Activated CD8-positive, alpha-beta memory T cell treated with anti-CD3 and anti-CD28 coated beads, Interleukin-2, amount 50 U/mL, for 1 hour (primary cell): ENCODE data around the gene CLSTN3.
A peak's percentile ranks its signal among the peaks of the same experiment; 100 is the strongest.

ENCODE experiments used
- DNase-seq: peaks from one replicate; pipeline ENCODE4 v3.0.0-alpha.2; 2020; ENCODE audit errors: extremely low read depth

The CLSTN3 gene

DNA sequence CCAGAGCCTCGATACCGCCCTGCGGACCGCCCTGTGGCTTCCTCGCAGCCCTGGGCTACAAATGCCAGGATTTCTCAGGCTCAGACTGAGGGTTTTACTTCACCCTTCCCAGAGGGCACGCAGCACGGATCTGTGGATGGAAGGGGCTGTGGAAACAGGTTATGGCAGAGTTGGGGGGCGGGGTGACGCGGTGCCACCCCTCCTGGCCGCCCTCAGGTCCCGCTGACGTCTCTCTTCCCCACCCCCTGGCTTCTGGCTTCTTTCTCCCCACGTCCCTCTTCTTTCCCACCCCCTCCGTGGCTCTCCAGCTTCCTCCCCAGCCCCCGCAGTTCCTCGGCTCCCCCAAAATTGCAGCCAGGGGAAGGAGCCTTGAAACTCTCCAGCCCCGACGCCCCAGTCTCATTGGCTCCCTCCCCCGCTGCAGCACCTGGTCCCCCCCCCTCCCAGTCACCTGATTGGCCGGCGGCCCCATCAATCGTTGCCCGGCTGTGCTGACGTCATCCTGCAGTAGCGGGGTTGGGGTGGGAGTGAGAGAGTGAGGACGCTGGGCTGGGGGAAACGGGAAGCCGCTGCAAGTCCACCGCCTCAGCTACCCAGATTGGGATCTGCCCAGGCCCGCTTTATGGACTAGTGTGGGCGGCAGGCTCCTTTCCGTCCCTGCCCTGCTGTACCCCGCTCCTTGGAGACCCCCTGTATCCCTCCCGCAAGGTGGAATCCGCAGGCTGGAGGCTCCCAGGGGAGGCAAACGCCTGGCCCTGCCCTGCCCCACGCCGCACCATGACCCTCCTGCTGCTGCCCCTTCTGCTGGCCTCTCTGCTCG lies at the start of gene CLSTN3:
Gene CLSTN3, plus strand, starts transcription at position 500 of the 820 bp plus-strand sequence. Its CDS starts 278 bp downstream, at position 778.
- peak; percentile 72 for DNase-seq

DNA sequence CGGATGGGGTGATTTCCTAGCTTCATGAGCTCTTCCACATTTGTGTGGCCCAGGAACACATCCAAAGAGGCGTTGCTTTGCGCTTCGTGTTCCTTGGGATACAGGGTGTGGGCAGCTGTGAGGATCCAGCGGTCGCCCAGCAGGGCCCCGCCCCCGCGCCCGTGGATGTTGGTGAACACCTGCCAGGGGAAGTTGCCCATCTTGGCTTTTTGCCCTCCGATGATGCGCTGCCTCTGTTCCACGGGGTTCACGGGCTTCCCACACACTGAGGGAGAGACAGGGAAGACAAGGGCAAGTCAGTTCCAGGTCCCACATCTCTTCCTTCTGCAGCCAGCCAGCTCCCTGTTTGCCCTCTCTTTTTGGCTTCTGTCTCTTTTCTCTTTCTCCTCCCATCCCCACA lies 49.1 kb upstream of the CLSTN3 start:
- DNase-seq = no peak

DNA sequence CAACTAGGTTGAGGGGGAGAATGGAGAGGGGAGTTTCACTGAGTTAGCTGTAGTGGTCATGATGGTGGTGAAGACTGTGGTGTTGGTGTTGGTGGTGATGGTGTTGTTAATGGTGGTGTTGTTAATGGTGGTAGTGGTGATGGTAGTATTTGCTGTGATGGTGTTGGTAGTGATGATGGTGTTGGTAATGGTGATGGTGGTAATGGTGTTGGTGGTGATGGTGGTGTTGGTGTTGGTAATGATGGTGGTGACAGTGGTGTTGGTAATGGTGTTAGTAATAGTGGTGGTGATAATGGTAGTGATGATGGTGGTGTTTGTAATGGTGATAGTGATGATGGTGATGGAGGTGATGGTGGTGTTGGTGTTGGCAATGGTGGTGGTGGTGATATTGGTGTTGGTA lies 47.0 kb upstream of the CLSTN3 start:
- DNase-seq = no peak

DNA sequence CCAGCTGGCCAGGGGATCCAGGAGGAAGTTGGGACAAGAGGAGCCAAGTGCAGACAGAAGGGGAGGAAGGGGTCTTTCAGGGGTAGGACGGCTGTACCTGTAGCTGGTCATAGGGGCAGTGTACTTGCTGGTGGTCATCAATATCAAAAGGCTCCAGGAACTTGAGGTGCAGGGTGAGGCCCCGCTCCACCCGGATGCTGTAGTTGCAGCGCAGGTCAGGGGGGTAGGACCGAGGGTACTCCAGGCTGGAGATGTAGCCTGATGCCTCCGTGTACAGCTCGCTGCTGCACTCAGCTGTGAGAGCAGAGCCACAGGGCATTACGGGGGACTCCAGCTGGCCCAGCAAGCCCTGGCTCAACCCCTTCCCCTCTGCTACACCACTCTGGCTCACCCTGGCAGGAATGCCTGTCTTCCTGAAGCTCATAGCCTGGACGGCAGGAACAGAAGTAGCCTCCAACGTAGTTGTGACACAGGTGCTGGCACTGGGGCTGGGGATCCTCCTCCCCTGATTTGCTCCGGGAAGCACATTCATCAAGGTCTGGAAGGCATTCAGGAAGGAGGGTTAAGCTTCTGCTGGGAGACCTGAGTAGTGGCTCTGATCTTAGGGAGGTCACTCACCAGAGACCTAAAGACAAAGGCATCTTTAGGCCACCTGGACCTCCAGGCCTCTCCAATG lies 40.8 kb upstream of the CLSTN3 start:
- DNase-seq = no peak

DNA sequence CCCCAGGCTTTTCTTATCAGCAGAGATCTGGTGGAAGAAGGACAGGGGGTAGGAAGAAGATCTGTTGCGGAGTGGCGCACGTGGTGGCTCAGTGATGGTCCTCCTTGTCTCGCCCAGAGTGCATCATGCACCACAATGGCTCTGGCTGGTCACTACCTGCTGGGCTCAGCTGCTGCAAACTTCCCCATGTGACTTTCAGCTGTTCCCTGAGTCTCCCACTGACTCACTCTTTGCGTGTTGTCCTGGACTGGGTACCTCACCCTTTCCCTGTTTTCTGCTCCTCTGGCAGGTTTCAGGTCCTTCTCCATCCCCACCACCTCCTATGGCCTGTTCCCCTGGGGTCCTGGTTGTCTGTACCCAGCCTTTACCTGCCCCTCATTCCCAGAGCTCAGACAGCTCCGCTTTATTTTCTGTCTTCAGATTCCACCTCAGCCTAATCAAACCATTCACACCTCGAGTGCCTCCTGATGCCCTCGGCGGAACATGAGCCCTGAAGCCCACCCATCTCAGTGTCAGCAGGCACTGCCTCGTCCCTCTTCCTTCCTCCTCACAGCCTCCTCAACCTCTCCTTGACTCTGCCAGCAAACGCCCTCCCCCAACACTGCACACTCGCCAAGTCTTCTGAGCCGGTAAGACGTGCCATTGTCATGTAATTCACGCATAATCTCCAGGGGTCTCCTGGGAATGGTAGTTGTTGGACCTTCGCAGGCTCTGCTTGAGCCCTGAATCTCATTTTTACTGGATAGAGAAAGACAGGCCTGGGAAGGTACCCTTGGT lies 39.8 kb upstream of the CLSTN3 start:
- no peak for DNase-seq

DNA sequence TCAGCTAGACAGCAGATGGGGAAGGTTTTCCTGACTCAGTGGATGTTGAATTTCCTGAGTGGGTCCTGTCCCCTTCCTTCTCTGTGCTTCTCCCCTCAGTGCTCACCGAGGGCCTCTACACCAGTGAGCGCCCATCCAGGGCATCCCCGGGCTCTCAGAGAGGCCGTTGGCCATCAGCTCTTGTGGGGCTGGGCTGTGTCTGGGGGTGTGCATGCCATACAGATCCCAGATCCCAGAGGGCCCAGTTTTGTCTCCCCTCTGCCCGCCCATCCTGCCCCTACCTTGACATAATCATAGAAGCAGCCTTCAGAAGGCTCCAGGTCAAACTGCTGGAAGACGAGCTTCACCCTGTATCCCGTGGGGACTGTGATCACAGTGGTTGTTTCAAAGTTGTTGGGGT lies 39.0 kb upstream of the CLSTN3 start:
- DNase-seq = no peak

DNA sequence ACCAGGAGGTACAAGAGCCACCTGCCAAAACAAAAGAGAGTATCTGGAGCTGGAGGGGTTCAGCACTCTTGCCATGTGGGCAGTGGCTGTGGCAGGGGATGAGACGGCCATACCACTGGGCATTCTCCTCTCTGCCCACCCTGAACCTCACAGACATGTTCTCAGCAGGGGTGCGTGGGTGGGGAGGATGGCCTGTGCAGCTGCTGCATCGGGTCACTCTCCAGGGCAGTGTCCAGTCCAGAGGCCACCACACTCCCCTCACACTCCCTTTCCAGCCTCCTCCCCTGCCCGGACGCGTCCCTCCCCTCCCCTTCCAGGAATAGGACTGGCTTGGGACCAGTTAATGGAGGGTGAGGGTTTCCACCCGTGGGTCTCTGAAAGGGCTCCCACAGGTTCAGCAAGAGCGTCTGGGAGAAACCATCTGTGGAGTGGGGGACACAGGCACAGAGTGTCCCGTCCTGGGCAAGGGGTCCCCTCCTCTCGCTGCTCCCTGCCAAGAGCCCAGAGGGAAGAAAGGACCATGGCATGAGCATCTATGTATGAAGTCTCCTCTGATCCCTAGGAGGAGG lies 38.4 kb upstream of the CLSTN3 start:
- DNase-seq = no peak

DNA sequence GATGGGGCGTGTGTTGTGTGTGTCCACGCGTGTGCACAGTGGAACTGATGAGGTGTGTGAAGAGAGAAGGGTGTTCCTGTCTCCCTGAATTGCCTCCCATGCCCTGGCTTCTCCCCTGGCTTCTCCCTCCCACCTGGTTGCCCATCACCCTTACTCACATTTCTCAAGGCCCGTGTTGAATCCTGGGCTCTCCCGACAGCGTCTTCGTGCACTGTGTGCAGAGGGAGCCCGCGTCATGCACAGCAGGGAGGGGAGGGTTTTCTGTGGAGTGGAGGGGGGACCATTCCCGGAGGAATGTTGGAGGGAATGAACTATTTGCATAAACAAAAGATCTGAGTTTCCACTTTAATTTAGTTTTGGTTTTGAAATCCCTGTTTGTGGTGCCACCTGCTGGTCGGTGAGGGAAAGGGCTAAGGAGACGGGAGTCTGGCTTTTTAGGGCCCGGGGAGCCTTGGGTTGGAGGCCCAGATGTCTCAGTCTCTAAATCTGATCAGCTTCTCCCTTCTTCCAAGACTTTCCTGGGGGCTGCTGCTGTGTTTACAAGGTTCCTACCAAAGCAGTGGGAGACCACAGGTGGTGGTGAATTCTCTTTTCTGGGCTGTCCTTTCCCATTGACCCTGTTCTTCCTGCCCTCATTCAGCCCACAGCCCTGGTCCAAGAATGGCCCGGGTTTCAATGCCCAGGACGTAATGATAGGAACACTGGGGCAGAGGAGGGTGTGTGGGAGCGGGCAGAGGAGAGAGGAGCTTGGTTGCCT lies 37.8 kb upstream of the CLSTN3 start, which contains the start of gene C1R:
Gene C1R, minus strand, starts transcription at position 217 of the 757 bp plus-strand sequence. Its CDS starts 57 bp downstream, at position 160.
- DNase-seq = peak; percentile 21

DNA sequence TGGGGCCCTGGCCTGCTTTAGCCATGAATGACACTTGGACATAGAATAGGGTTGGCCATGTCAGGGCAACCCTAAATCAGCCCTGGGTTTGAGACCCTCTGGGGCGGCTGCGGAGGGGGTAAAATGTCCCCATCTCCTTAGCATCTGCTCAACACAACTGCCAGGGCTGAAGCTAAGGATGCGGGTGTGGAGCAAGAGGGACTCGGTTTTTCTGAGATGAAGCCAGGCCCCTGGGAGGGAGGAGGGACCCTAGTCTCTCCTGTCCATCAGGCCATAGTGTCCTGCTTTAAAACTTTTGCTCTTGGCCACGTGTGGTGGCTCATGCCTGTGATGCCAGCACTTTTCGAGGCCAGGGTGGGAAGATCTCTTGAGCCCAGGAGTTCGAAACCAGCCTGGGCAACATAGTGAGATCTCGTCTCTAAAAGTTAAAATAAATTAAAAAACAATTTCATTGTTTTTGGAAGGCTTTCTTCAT lies 37.1 kb upstream of the CLSTN3 start:
- DNase-seq = no peak

DNA sequence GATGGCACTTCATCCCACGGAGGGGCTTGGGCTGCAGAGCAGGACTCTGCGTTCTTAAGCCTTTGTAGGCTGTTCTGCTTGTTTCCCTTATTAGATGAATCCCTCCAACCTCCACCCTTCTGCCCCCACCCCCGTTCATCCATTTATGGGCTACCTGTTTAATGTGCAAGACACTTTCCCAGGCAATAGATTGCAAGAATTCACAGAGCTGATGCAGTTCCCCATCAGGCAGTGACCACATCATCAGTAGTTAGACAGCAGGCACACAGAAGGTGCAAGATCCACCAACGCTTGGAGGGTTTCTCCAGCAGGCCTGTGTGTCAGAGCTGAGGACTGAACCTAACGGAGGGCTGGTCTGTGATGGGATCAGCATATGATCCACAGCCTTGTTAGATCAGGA lies 36.7 kb upstream of the CLSTN3 start:
- DNase-seq = no peak

DNA sequence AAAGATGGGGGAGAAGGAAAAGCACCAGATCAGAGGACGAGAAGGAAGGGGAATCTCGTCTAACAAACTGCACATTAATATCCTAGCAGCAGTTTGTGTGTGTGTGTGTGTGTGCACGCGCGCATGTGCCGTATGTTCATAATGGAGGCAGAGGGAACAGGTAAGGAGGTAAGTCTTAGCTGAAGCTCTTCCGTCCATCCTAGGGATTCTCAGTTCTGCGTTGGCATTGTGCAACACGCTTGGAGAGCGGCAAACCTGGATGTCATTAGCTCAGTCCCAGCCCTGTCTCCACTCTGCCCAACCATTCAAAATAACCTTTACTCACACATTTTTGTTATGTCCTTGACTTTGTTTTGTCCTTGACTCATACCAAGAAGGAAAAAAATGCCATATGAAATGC lies 36.3 kb upstream of the CLSTN3 start:
- no peak for DNase-seq

DNA sequence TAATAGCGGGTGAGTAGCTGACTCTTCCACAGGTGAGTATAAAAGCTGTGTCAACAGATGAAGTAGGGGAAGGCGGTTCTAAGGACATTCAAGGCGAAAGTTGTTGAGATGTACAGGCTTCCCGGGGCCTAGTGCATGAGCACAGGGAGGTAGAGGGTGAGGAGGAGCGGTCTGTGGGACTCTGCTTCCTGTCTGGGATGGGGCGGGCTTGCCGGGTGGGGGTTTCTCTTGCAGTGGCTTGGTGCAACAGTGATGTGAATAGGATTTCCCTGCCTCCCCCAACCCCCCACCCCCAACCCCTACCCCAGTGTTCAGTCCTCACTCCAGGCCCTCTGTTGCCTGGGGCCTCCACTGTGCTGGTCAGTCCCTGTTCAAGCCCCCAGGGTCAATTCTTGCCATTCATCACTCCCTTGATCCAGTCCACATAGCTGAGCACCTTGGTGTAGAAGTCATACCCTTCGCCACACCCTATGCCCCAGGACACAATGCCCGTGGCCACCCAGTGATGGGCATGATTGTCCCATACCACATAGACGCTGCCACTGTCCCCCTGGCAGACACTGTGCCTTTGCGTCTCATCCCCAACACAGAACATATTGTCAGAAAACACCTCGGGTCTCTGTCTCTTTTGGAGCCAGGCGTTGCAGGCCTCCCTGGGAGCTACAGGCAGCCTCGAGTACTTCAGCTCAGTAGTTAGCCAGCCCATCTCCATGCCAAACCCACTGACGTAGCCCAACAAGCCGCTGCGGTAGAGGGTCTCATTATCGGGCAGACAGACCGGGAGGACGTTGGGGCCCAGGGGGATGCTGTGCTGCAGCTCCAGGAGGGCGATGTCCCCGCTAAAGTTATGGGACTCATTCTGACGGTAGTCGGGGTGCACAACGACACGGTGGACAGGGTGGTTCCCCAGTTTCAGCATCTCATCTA lies 33.9 kb upstream of the CLSTN3 start:
- DNase-seq = no peak

DNA sequence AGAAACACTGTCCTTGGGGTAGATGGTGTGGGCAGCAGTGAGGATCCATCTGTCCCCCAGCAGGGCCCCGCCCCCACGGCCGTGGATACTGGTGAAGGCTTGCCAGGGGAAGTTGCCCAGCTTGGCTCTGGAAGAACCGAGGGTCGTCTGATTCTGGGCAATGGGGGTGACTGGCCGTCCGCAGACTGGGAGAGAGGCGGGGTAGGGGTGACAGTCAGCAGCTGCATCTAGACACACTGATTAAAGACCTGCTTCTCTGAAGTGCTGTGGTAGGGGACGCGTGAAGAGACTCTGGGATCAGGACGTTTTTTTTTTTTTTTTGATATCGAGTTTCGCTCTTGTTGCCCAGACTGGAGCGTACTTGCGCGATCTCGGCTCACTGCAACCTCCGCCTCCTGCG lies 33.2 kb upstream of the CLSTN3 start:
- DNase-seq = no peak

DNA sequence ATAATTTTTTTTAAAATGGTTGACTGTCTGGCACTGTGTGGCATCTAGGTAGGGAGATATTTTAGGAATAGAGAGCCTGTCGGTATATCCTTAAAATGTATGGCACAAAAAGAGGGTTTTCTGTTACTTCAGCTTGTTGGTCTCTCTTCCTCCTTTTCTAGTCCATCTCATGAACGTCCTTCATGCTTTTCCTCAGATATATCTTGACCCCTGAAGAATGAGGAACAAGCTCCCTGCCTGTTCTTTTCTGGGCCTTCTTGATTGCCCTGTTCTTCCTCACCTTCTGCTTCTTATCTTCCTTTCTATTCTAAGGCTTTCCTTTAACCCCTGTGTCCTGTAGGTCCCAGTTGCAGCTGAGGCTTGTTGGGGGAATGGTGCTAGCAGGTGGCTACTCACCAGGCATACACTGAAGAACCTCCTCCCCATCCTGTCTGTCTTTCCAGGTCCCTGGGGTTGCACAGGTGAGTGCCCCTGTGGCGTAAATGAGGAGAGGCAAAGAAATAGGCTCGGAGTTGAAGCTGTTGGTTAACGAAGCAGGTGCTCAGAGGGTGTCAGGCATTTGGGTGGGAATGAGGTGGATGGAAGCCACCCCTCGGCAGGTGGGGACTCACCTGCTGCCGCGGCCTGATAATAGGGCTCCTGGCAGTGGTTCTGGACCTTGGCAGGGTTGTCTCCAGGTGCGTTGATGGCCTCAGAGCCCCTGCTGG lies 30.7 kb upstream of the CLSTN3 start:
- DNase-seq = no peak

DNA sequence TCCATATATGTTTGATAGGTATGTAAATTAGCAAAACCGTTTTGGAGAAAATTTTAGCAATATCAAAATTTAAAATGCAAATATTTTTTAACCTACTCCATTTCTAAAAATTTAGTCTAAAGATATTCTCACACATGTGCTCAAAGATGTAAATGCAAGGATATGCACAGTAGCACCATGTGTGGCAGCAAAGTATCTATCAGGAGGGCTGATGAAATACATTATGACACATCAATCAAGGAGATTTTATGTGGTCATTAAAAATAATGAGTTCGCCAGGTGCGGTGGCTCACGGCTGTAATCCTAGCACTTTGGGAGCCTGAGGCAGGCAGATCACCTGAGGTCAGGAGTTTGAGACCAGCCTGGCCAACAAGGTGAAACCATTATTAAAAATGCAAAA lies 29.9 kb upstream of the CLSTN3 start:
- no peak for DNase-seq

DNA sequence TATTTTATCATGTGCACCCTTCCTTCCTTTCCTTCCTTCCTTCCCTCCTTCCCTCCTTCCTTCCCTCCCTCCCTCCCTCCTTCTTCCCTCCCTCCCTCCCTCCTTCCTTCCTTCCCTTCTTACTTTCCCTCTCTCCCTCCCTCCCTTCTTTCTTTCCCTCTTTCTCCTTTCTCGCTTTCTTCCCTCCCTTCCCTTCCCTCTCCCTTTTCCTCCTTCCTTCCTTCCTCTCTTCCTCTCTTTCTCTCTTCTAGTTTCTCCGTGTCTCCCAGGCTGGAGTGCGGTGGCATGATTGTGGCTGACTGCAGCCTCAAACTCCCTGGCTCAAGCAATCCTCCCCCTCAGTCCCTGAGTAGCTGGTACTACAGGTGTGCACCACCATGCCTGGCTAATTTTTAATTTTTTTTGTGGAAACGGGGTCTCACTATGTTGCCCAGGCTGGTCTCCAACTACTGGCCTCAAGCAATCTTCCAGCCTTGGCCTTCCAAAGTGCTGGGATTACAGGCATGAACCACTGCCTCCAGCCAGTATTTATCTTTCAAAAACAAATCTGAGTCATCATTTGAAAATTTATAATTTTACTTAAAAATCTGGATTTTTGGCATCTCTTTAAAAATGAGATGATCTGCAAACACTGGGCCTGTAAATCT lies 29.0 kb upstream of the CLSTN3 start:
- DNase-seq = no peak

DNA sequence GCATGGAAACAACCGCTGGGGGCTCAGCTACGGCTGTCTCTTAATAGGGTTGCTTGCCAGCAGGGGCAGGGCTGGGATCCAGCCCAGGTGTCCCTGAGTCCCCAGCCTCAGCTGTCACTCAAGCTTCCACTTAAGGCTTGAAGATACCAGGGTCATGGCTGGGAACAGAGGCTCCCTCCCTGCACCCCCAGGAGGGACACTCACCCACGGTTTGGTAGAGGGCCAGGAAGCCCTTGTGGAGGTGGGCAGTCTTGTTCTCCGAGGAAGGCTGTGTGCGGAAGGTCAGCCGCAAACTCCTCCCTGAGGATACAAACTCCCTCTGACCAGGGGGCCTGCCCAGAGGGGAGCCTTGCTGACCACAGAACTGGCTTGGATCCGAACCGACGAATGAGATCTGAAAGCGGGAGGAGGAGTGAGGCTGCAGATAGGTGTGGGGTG lies 28.5 kb upstream of the CLSTN3 start:
- DNase-seq = no peak

DNA sequence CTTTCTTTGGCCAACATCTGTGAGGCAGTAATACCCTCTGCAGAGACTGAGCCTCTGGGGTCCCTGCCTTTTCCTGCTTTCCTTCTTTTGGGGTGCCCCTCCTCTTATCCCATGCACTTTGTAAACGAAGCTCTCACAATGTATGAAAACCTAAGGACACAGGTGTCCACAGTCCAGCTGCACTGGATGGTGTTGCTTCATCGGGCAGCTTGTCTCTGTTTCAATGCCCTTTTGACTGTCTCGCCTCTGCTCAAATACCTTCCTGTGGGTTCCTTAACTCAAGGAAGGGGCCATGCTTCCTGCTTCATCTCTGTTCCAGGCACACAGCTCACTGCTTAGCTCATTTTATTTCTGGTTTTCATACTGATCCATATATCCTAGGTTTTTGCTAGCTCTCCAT lies 27.6 kb upstream of the CLSTN3 start:
- no peak for DNase-seq
